ENCODE data around the gene WDR90.

WDR90 gene

GRCh38 chr16:661184-661821 is 12.1 kb downstream of the WDR90 start:
- DNase-seq = no peak

- DNase-seq = no peak
These were observed 12.9 kb downstream of the WDR90 start for GRCh38 chr16:662095-662494.

- DNase-seq = no peak
These were observed 13.4 kb downstream of the WDR90 start for GRCh38 chr16:662597-662996.

GRCh38 chr16:666572-666971 is 17.4 kb downstream of the WDR90 start:
- DNase-seq = no peak

GRCh38 chr16:667113-667779 is 18.1 kb downstream of the WDR90 start:
- no peak for DNase-seq

GRCh38 chr16:667780-668518 is 18.8 kb downstream of the WDR90 start, which contains the start of gene RHOT2:
Gene RHOT2, plus strand, starts transcription at chr16:668132. Its CDS starts 68 bp downstream, at chr16:668200.
- peak; percentile 83 for DNase-seq

GRCh38 chr16:668519-669171 is 19.5 kb downstream of the WDR90 start:
- DNase-seq = no peak

GRCh38 chr16:669666-670065 is 20.5 kb downstream of the WDR90 start:
- no peak for DNase-seq

GRCh38 chr16:670485-671352 is 21.6 kb downstream of the WDR90 start:
- DNase-seq = no peak

GRCh38 chr16:671353-672131 is 22.4 kb downstream of the WDR90 start:
- DNase-seq = no peak

GRCh38 chr16:672371-672770 is 23.2 kb downstream of the WDR90 start:
- DNase-seq = no peak

- no peak for DNase-seq
These were observed 23.7 kb downstream of the WDR90 start for GRCh38 chr16:672851-673250.

- DNase-seq = no peak
These were observed 24.3 kb downstream of the WDR90 start for GRCh38 chr16:673399-673991.

- DNase-seq = no peak
These were observed 25.2 kb downstream of the WDR90 start for GRCh38 chr16:674214-674881.

GRCh38 chr16:674968-675883 is 26.1 kb downstream of the WDR90 start, which contains the start of gene RHBDL1:
Gene RHBDL1, plus strand, starts transcription at chr16:675671. Its CDS starts 120 bp downstream, at chr16:675791.
- DNase-seq = no peak

- no peak for DNase-seq
These were observed 26.9 kb downstream of the WDR90 start for GRCh38 chr16:675884-676564.

GRCh38 chr16:676565-676902 is 27.4 kb downstream of the WDR90 start:
- DNase-seq = no peak

GRCh38 chr16:676913-677312 is 27.7 kb downstream of the WDR90 start:
- DNase-seq = no peak
